SK-N-MC (cell line): ENCODE results near the gene TTL.

Source experiments
- EZH2 ChIP-seq: fragments of 200-600 bp; sonication (generic); IDR thresholded peaks from one replicate; pipeline ENCODE4 v1.6.1; 2017; ENCODE audit warnings: antibody characterized with exemption
- POLR2AphosphoS5 ChIP-seq: IDR thresholded peaks from 2 replicates; pipeline ENCODE4 v1.6.1; 2012; ENCODE audit warnings: mild to moderate bottlenecking, low read depth, low read length, borderline replicate concordance

- TF ChIP-seq POLR2AphosphoS5 (no peak), EZH2 (no peak)
Observed at GRCh38 chr2:112520234-112520783, 38.4 kb downstream of the TTL start.
